HG03025 (cell line): Measurements from ENCODE around the gene FBXO41.

Source experiments
- ATAC-seq: cut with Tn5 transposase; IDR thresholded peaks from one replicate; pipeline ENCODE4 v1.9.1; 2021; ENCODE audit warnings: mild to moderate bottlenecking, moderate library complexity; ENCODE audit not compliant: unreplicated experiment, low FRiP score

Gene FBXO41

GRCh38 chr2:73290049-73290839, 6.0 kb upstream of the FBXO41 start:
- no peak for ATAC-seq

- ATAC-seq: no peak
These were observed 5.0 kb upstream of the FBXO41 start for GRCh38 chr2:73289304-73289703.

GRCh38 chr2:73286134-73286655, 1.9 kb upstream of the FBXO41 start:
- ATAC-seq: no peak

GRCh38 chr2:73285159-73285739, 971 bp upstream of the FBXO41 start:
- peak; percentile 41 for ATAC-seq

- ATAC-seq: peak; percentile 27
These were observed 558 bp downstream of the FBXO41 start for GRCh38 chr2:73283545-73284295.

- ATAC-seq: no peak
These were observed 1.2 kb downstream of the FBXO41 start for GRCh38 chr2:73282924-73283544.

GRCh38 chr2:73281244-73281643, 3.0 kb downstream of the FBXO41 start:
- ATAC-seq: no peak

GRCh38 chr2:73279852-73280251, 4.4 kb downstream of the FBXO41 start:
- ATAC-seq: no peak

GRCh38 chr2:73272270-73272669, 12.0 kb downstream of the FBXO41 start:
- ATAC-seq: no peak

- ATAC-seq: peak; percentile 16
These were observed 14.4 kb downstream of the FBXO41 start for GRCh38 chr2:73269686-73270465.

GRCh38 chr2:73268830-73269685, 15.2 kb downstream of the FBXO41 start:
- peak; percentile 93 for ATAC-seq

- ATAC-seq: no peak
These were observed 15.9 kb downstream of the FBXO41 start for GRCh38 chr2:73268366-73268829.

- ATAC-seq: no peak
These were observed 17.3 kb downstream of the FBXO41 start for GRCh38 chr2:73267008-73267407.

GRCh38 chr2:73266061-73266901, 18.0 kb downstream of the FBXO41 start:
- ATAC-seq: no peak

- no peak for ATAC-seq
These were observed 18.8 kb downstream of the FBXO41 start for GRCh38 chr2:73265298-73266060.

GRCh38 chr2:73264783-73265182, 19.5 kb downstream of the FBXO41 start:
- ATAC-seq: no peak

- no peak for ATAC-seq
These were observed 20.0 kb downstream of the FBXO41 start for GRCh38 chr2:73264332-73264606.
